ENCODE measurements around the gene PIRT. TPM values are rescaled to one million over a fixed set of nuclear protein-coding genes. Genes with fewer than 3 reads are reported as not detected.

The PIRT gene
- total RNA-seq, 4 donors from 2014 or later, result not detected

DNA sequence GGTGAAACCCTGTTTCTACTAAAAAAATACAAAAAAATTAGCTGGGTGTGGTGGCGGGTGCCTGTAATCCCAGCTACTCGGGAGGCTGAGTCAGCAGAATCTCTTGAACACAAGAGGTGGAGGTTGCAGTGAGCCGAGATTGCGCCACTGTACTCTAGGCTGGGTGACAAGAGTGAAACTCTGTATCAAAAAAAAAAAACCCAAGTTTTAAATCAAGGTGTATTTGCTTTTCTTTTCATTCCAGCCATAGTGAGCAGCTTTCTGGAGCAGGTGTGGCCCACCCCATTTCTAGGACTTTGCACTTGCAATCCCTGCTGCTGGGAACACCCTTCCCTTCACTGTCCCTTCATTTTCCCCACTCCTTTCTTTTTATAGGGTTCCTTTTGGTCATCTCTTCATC lies 62.8 kb downstream of the PIRT start:
- intact Hi-C loops (cut with DNase I), result no loop called here
- Histone ChIP-seq H3K27me3 (no peaks in the 10 kb centered on the region), H3K36me3 (no peaks in the 10 kb centered on the region), H3K27ac (no peak overlapping the region), H3K9me3 (no peaks in the 10 kb centered on the region), H3K4me3 (replicated peaks in 1 of 3) (no peak overlapping the region), H3K4me1 (peaks cover 0 to 20% of the 10 kb centered on the region in 2 donors)
- TF ChIP-seq, protein P1, sequence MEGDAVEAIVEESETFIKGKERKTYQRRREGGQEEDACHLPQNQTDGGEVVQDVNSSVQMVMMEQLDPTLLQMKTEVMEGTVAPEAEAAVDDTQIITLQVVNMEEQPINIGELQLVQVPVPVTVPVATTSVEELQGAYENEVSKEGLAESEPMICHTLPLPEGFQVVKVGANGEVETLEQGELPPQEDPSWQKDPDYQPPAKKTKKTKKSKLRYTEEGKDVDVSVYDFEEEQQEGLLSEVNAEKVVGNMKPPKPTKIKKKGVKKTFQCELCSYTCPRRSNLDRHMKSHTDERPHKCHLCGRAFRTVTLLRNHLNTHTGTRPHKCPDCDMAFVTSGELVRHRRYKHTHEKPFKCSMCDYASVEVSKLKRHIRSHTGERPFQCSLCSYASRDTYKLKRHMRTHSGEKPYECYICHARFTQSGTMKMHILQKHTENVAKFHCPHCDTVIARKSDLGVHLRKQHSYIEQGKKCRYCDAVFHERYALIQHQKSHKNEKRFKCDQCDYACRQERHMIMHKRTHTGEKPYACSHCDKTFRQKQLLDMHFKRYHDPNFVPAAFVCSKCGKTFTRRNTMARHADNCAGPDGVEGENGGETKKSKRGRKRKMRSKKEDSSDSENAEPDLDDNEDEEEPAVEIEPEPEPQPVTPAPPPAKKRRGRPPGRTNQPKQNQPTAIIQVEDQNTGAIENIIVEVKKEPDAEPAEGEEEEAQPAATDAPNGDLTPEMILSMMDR (IDR thresholded peaks at IDR 0.05), result no peak
- no peak for TF ChIP-seq POLR2A (IDR thresholded peaks at IDR 0.05)
- 94 to 96% methylated on average over 4 of the region's 4 CpGs for WGBS, 2 donors
- no peak for DNase-seq

GRCh38 chr17:10773391-10773790 lies 64.5 kb downstream of the PIRT start:
- no peak for DNase-seq
- no peak for TF ChIP-seq POLR2A (IDR thresholded peaks at IDR 0.05)
- TF ChIP-seq, protein P1 (IDR thresholded peaks at IDR 0.05), result no peak
- Histone ChIP-seq H3K27me3 (no peaks in the 10 kb centered on the region), H3K4me3 (replicated peaks in 1 of 3) (no peak overlapping the region), H3K4me1 (peaks cover 0 to 20% of the 10 kb centered on the region in 2 donors), H3K9me3 (no peaks in the 10 kb centered on the region), H3K27ac (no peak overlapping the region), H3K36me3 (no peaks in the 10 kb centered on the region)
- WGBS, 2 donors, result 56 to 59% methylated on average over 2 of the region's 2 CpGs
- intact Hi-C loops (cut with DNase I), result no loop called here

Small RNAs within 50 kb of the gene (small RNA-seq; reads per million reads assigned to genes)
- not detected for gene AC015908.2
- not detected for gene RNU6-1065P
- not detected for gene TMEM238L

Other genes starting within 250 kb of the PIRT start
- 1 to 10 TPM; 3.3 to 5.4 (median 3.5) TPM for gene MYH3, start 180.8 kb downstream of the PIRT start, total RNA-seq
- gene SCO1, start 140.6 kb downstream of the PIRT start, total RNA-seq, result 10 to 100 TPM; 31.2 to 36.0 (median 34.9) TPM
- gene ADPRM, start 140.5 kb downstream of the PIRT start, total RNA-seq, result 10 to 100 TPM; 16.3 to 21.4 (median 19.4) TPM
- gene TMEM220, start 108.1 kb downstream of the PIRT start, total RNA-seq, result 10 to 100 TPM; 13.1 to 17.6 (median 15.5) TPM
- not detected for gene TMEM238L, start 34.0 kb downstream of the PIRT start, total RNA-seq

Data from thyroid gland (tissue), 4 donors.